Measurements from ENCODE around the gene MX2. TPM values are rescaled to one million over a fixed set of nuclear protein-coding genes. Genes with fewer than 3 reads are reported as not detected.

The MX2 gene
- polyA plus RNA-seq, 1 experiment, result 5.1 TPM

DNA sequence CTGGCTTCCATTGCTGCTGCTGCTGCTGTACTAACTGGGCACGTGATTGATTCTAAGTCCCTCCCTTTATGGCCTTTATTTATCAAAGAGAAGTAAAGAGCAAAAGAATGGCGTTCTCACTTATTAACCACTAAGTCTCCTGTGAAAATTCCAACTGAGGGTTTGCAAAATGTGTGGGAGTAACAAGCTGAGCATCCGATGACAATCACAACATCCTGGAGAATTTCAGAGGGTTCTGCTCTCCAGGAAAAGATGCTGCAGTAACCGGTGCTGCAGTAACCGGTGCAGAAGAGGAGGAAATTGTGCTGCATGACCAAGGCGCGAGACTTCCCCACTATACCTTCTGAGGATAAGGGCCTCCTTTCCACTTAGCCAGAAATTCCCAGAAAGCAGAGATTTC is 12.7 kb upstream of the MX2 start:
- ChIA-PET POLR2A (no interaction called here), CTCF (interaction anchor here (1.2 kb wide), 1 partner anchor 66 kb away, joined by 3 read pairs; no protein-coding TSS in a partner anchor)
- TF ChIP-seq CTCF (IDR thresholded peaks at IDR 0.05; ENCODE audit: insufficient read depth, low read depth, low read length), result no peak
- DNase-seq (ENCODE audit: low read depth), result no peak
- H3K36me3 ChIP-seq (ENCODE audit: control insufficient read depth, insufficient read depth, low read length), result no peaks in the 10 kb centered on the region
- no peak overlapping the region for H3K4me3 ChIP-seq (ENCODE audit: low read depth, low read length)
- peaks cover 3% of the 10 kb centered on the region; the same call in 1 of the 2 replicates for H3K27me3 ChIP-seq (ENCODE audit: control insufficient read depth, insufficient read depth, low read length)

DNA sequence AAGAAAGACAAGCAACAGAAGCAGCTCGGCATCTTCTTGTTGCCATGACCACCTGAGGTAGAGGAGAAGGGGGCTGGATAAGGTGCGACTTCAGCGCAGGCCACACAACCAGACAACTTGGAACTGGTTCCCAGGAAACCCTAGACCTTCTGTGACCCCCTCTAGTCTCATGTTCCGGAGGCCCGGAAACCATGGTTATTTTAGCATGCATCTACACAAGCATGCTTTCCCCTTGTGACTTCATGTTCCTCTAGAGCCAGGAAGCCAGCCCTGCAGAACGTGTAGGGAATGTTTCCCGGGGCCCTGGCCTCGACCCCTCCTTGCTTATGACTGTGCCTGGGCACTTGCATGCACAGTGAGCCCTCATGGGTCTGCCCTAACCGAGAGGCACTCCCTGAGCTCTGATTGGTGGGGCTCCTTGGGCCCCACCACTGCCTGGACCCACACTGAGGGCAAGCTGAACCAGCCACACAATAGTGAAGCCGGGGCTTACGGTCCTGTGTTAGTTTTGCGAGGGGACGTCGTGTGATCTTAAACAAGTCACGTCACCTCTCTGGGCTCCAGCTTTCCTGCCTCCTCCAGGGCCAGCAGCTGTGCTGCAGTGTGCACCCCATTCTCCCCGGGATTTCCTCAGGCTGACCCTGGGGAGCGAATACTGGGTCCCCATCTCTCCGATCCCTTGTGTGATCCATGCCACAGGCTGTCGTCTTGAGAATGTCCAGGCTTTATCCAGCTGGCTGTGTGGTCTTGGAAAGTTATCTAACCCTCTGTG is 12.0 kb upstream of the MX2 start:
- Histone ChIP-seq H3K4me3 (ENCODE audit: low read depth, low read length) (no peak overlapping the region), H3K36me3 (ENCODE audit: control insufficient read depth, insufficient read depth, low read length) (no peaks in the 10 kb centered on the region), H3K27me3 (ENCODE audit: control insufficient read depth, insufficient read depth, low read length) (peaks cover 3% of the 10 kb centered on the region; the same call in 1 of the 2 replicates)
- ChIA-PET POLR2A (no interaction called here), CTCF (no interaction called here)
- no peak for DNase-seq (ENCODE audit: low read depth)
- TF ChIP-seq CTCF (IDR thresholded peaks at IDR 0.05; ENCODE audit: insufficient read depth, low read depth, low read length), result no peak

DNA sequence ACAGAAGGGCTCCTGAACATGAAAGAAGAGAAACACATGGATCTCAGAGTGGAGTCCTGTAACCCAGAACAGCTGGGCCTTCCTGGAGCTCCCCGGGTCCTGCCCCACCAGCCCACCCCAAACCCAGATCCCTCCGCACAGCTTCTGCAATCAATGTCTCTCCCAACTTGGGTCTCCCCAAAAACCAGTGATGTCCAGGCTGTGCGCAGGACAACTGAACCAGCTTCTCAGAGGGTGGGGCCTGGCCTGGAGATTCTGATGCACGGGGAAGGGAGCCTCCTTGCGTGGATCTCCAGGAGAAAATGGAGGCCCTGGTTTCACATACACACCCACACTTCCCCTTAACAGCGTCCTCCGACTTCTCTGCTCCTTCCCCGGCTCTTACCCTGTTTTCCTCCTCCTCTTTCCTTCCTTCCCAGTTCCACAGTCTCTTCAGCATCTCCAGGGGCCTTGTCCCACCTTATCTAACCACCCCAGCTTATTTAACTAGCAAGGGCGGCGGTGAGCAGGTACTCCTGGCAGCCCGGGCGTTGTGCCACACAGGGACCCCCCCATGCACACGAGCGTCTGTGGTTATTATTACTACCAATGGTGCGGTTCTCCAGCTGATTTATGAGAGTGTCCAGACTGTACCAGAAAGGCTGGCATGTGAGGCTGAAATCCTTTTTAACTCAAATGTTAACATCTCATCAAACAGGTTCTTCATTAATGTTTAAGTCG is 11.2 kb upstream of the MX2 start:
- H3K36me3 ChIP-seq (ENCODE audit: control insufficient read depth, insufficient read depth, low read length), result no peaks in the 10 kb centered on the region
- ChIA-PET CTCF (no interaction called here), POLR2A (no interaction called here)
- H3K27me3 ChIP-seq (ENCODE audit: control insufficient read depth, insufficient read depth, low read length), result peaks cover 5% of the 10 kb centered on the region
- H3K4me3 ChIP-seq (ENCODE audit: low read depth, low read length), result no peak overlapping the region
- TF ChIP-seq CTCF (IDR thresholded peaks at IDR 0.05; ENCODE audit: insufficient read depth, low read depth, low read length), result no peak
- DNase-seq (ENCODE audit: low read depth), result no peak

GRCh38 chr21:41357546-41357945 is 4.3 kb upstream of the MX2 start:
- Histone ChIP-seq H3K4me3 (ENCODE audit: low read depth, low read length) (no peak overlapping the region), H3K36me3 (ENCODE audit: control insufficient read depth, insufficient read depth, low read length) (no peaks in the 10 kb centered on the region), H3K27me3 (ENCODE audit: control insufficient read depth, insufficient read depth, low read length) (peaks cover 10% of the 10 kb centered on the region)
- CTCF ChIA-PET, result interaction anchor here (0.6 to 2.0 kb wide), 2 partner anchors 43 to 75 kb away, joined by 4 to 7 read pairs; no protein-coding TSS in a partner anchor
- TF ChIP-seq CTCF (IDR thresholded peaks at IDR 0.05; ENCODE audit: insufficient read depth, low read depth, low read length), result no peak
- POLR2A ChIA-PET, result no interaction called here
- DNase-seq (ENCODE audit: low read depth), result no peak

Measured in BJ (cell line).